Heart right ventricle (tissue), 16 donors: ENCODE data around the gene LCP1. TPM values are rescaled to one million over a fixed set of nuclear protein-coding genes. Genes with fewer than 3 reads are reported as not detected.

ENCODE experiments used
- ATAC-seq, 8 donors: fragments of 200-7000 bp; cut with Tn5 transposase; one replicate each; pipeline ENCODE4 v1.9.1; 2020; ENCODE audit warnings: mild to moderate bottlenecking in 8 of 8, moderate library complexity in 8 of 8, moderate number of reproducible peaks in 1 of 8
- DNase-seq, 2 donors: peaks; one replicate each; pipeline ENCODE4 v3.0.0-alpha.2; 2020
- H3K27ac ChIP-seq, 10 donors: fragments of 200-600 bp; sonication (generic) in 2 of 10; one replicate each; pipeline versions ENCODE4 v1.5.0 to v1.8.0; 2020 to 2022; ENCODE audit warnings: mild to moderate bottlenecking in 3 of 10
- H3K27me3 ChIP-seq, 7 donors: fragments of 200-600 bp; one replicate each; pipeline ENCODE4 v1.8.0; 2021 to 2022; ENCODE audit warnings: mild to moderate bottlenecking in 2 of 7
- H3K36me3 ChIP-seq, 9 donors: fragments of 200-600 bp; sonication (generic) in 1 of 9; one replicate each; pipeline versions ENCODE4 v1.5.0 to v1.8.0; 2020 to 2022; ENCODE audit warnings: mild to moderate bottlenecking in 2 of 9
- H3K4me1 ChIP-seq, 9 donors: fragments of 200-600 bp; sonication (generic) in 1 of 9; one replicate each; pipeline versions ENCODE4 v1.5.0 to v1.8.0; 2020 to 2022; ENCODE audit warnings: mild to moderate bottlenecking in 4 of 9
- H3K4me3 ChIP-seq, 10 donors: fragments of 200-600 bp; sonication (generic) in 2 of 10; one replicate each; pipeline versions ENCODE4 v1.5.0 to v1.8.0; 2020 to 2022; ENCODE audit warnings: mild to moderate bottlenecking in 7 of 10, moderate library complexity in 2 of 10
- H3K9me3 ChIP-seq, 11 donors: fragments of 200-600 bp in 10 of 11; sonication (generic) in 2 of 11; one replicate each; pipeline versions ENCODE4 v1.5.0 to v1.8.0; 2013 to 2022; ENCODE audit warnings: mild to moderate bottlenecking in 2 of 11, control low read depth in 1 of 11, moderate library complexity in 1 of 11
- WGBS, 2 donors: extraction: QIAGEN DNeasy Blood & Tissue Kit; methylation state at CpG; one replicate each; pipeline ENCODE4 v1.1.7; 2013; ENCODE audit warnings: inconsistent platforms in 1 of 2; 5-methylcytosine and 5-hydroxymethylcytosine counted together
- intact Hi-C, 10 donors: fragments of 100-400 bp; cut with DNase I; formaldehyde crosslinking; loops; one replicate each; pipeline versions ENCODE4 v1.11.1 to v1.14.2; 2022
- polyA plus RNA-seq, 2 donors: library from polyadenylated mRNA; stranded (reverse); fragments of 200-250 nt; gene quantifications; one replicate each; pipeline ENCODE4 v1.2.3, GENCODE V29; 2013
- total RNA-seq, 10 donors: library from RNA; stranded (reverse); fragmentation: NEBNext Ultra II Directional in 3 of 10; extraction: Animal tissue kit (Norgen Biotek cat#: 25700) in 3 of 10; gene quantifications; one replicate each; pipeline versions ENCODE4 v1.2.1 to v1.2.4, GENCODE V29; 2021 to 2023
- TF ChIP-seq, protein P1 (sequence below), 9 donors: fragments of 200-600 bp; sonication (generic) in 2 of 9; IDR thresholded peaks; one replicate each; pipeline versions ENCODE4 v1.5.0 to v1.8.0; 2021 to 2022; ENCODE audit warnings: antibody characterized with exemption in 9 of 9, mild to moderate bottlenecking in 5 of 9, moderate library complexity in 1 of 9
- donor health status: Arrhythmogenic right ventricular cardiomyopathy.
- donor health status: ischemic (EF 13 %, LVEDD 7.1; RV severe dilation, severe dysfunction).
- donor health status: healthy with polysubstance abuse.
- donor health status: DM: no; HTN: yes; CAD: no.
- donor health status: DM: no; HTN: no; CAD: no.
- donor health status: ischemic (EF 25% LVEDD 6.9; RV normal size, moderate dysfunction).
- donor health status: ischemic (EF 25% LVEDD 5.7; RV mildly dilated, moderate dysfunction).
- donor health status: healthy.
- donor health status: DM: yes; HTN: yes; CAD: no.
- donor health status: Ischemic cardiomyopathy.
- donor health status: ischemic (EF 35%, LVEDD 5.7; RV mildly dilated, moderate dysfunction).
- donor health status: nonischemic (EF 11% LVEDD 7.7; RV severe dilation, severe dysfunction).
- donor health status: DM: yes; HTN: yes; CAD: no.
- donor health status: PGD.
- donor health status: ischemic (EF 29% LVEDD 5.4; RV normal size, mild dysfunction).
- donor health status: nonischemic (EF 23%, LVEDD 6.1; RV moderate dilation, normal function).

The LCP1 gene
- total and polyA plus RNA-seq, 12 donors = 3.2 to 127 (median 8.6) TPM

DNA sequence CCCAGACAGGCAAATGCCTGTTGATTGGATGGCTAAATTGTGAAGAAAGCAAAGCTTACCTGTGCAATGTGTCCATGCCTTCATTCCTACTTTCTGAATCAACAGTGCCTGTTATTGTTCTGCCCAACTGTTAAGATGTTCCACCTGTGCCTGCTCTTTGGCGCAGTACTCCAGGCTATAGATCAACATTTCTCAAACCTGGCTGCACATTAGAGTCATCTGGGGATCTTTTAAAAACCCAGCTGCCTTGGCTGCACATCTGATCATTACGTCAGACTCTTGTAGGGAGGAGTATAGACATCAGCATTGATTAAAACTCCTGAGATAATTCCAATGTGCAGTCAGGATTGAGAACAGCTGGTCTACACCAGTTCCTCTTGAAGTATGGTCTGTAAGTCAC lies 60.9 kb downstream of the LCP1 start:
- Histone ChIP-seq H3K4me3 (no peak overlapping the region), H3K36me3 (peaks cover 0 to 2% (median 0%) of the 10 kb centered on the region in 9 donors), H3K4me1 (peaks cover 0 to 19% (median 0%) of the 10 kb centered on the region in 9 donors), H3K9me3 (peaks cover 0 to 4% (median 0%) of the 10 kb centered on the region in 11 donors), H3K27ac (no peak overlapping the region), H3K27me3 (no peaks in the 10 kb centered on the region)
- DNase-seq (no peak), ATAC-seq (peak in 4 of 8 donors; percentile 14 to 57 (median 40))
- TF ChIP-seq, protein P1, sequence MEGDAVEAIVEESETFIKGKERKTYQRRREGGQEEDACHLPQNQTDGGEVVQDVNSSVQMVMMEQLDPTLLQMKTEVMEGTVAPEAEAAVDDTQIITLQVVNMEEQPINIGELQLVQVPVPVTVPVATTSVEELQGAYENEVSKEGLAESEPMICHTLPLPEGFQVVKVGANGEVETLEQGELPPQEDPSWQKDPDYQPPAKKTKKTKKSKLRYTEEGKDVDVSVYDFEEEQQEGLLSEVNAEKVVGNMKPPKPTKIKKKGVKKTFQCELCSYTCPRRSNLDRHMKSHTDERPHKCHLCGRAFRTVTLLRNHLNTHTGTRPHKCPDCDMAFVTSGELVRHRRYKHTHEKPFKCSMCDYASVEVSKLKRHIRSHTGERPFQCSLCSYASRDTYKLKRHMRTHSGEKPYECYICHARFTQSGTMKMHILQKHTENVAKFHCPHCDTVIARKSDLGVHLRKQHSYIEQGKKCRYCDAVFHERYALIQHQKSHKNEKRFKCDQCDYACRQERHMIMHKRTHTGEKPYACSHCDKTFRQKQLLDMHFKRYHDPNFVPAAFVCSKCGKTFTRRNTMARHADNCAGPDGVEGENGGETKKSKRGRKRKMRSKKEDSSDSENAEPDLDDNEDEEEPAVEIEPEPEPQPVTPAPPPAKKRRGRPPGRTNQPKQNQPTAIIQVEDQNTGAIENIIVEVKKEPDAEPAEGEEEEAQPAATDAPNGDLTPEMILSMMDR (IDR thresholded peaks at IDR 0.05) = no peak
- 74 to 81% methylated on average over 2 of the region's 2 CpGs for WGBS, 2 donors
- intact Hi-C loops = loop anchor here in 6 of 10 donors (5.0 to 10.0 kb wide), 4 partner anchors 64 to 496 kb away; no protein-coding TSS in a partner anchor

DNA sequence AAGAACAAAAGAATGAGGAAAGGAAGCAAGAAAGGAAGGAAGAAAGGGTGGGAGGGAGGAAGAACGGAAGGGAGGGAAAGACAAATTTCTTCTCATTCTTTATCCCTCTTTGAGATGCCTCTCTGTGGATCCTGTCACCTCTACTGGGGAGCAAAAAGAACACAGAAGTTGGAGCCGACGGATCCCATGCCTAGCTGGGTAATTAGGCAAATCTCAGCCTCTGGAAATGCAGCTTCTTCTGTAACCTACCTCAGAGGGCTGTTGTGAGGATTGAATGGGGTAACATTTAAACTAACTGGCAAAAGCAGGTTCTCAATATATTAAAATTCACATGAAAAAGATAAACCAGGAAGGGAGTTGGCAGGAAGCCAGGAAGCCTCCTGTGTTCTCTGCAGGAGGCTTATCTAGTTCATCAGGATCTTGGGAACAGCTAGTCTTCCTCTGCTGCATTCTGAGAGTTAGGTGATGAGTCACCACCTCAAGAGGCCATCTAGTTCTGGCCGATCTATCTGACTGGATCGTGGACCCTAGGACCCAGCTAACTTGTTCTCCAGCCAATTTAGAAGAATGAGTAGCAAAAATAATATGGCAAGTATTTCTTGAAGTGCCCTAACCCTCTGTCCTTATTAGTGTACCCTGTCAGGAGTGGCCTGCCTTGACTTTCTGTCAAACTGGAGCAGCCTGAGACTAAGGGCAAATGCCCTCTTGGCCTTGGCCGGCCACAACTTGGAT lies 61.9 kb downstream of the LCP1 start:
- intact Hi-C loops = loop anchor here in 6 of 10 donors (5.0 to 10.0 kb wide), 4 partner anchors 63 to 495 kb away; no protein-coding TSS in a partner anchor
- Histone ChIP-seq H3K36me3 (no peaks in the 10 kb centered on the region), H3K27me3 (no peaks in the 10 kb centered on the region), H3K9me3 (peaks cover 0 to 4% (median 0%) of the 10 kb centered on the region in 11 donors), H3K4me1 (peaks cover 0 to 9% (median 0%) of the 10 kb centered on the region in 9 donors), H3K27ac (no peak overlapping the region), H3K4me3 (no peak overlapping the region)
- WGBS, 2 donors = 37 to 43% methylated on average over 6 of the region's 6 CpGs
- ATAC-seq (peak in 3 of 8 donors; percentile 42 to 70 (median 63)), DNase-seq (no peak)
- TF ChIP-seq, protein P1 (IDR thresholded peaks at IDR 0.05) = no peak

DNA sequence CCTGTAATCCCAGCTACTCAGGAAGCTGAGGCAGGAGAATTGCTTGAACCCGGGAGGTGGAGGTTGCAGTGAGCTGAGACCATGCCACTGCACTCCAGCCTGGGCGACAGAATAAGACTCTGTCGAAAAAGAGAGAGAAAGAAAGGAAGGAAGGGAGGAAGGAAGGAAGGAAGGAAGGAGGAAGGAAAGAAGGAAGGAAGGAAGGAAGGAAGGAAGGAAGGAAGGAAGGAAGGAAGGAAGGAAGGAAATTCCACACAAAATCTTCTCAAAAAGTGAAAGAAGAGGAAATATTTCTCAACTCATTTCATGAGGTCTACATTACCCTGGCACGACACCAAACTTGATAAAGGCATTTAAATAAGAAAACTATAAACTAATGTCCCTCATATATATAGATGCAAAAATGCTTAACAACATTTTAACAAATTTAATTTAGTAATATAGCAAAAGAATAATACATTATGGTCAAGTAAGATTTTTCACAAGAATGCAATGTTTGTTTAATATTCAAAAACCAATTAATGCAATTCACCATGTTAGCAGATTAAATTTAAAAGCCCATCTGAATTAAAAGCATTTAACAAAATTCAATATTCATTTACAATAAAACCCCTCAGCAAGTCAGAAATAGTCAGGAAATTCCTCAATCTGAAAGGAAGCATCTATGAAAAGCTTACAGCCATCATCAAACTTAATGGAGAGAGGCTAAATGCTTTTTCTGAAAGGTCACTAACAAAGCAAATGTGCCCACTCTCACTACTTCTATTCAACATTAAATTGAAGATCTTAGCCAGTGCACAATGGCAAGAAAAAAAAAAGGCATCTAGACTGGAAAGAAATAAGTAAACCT lies 65.1 kb downstream of the LCP1 start:
- intact Hi-C loops = no loop called here
- TF ChIP-seq, protein P1 (IDR thresholded peaks at IDR 0.05) = no peak
- 83 to 87% methylated on average over 4 of the region's 4 CpGs for WGBS, 2 donors
- peaks cover 0 to 5% (median 0%) of the 10 kb centered on the region in 7 donors for H3K27me3 ChIP-seq
- H3K36me3 ChIP-seq = no peaks in the 10 kb centered on the region
- H3K27ac ChIP-seq = no peak overlapping the region
- H3K4me1 ChIP-seq = peaks cover 0 to 9% (median 0%) of the 10 kb centered on the region in 9 donors
- no peak for ATAC-seq
- peaks cover 0 to 4% (median 0%) of the 10 kb centered on the region in 11 donors for H3K9me3 ChIP-seq
- DNase-seq = no peak
- no peak overlapping the region for H3K4me3 ChIP-seq

DNA sequence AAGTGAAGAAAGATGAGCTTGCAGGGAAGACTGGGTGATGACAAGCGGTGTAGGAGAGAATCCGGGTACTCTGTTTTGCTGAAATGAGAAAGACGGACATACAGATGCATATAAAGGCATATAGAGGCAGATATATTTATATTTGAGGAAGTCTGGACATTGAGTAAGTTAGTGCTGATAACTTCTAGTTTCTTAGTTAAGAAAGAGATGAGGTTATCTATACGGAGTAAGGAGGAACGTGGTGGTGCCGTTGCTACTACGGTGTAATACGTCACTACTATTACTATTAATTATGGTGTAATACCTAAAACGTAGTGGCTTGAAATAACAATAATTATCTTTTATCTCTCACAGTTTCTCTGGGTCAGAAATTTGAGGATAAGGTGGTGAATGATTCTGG lies 67.4 kb downstream of the LCP1 start:
- peaks cover 0 to 4% (median 0%) of the 10 kb centered on the region in 11 donors for H3K9me3 ChIP-seq
- ATAC-seq = no peak
- no peaks in the 10 kb centered on the region for H3K36me3 ChIP-seq
- H3K4me3 ChIP-seq = no peak overlapping the region
- WGBS, 2 donors = 82 to 87% methylated on average over 9 of the region's 9 CpGs
- no peak for DNase-seq
- TF ChIP-seq, protein P1 (IDR thresholded peaks at IDR 0.05) = no peak
- intact Hi-C loops = no loop called here
- no peaks in the 10 kb centered on the region for H3K4me1 ChIP-seq
- H3K27me3 ChIP-seq = peaks cover 0 to 11% (median 0%) of the 10 kb centered on the region in 7 donors
- H3K27ac ChIP-seq = no peak overlapping the region
